Trophoblast cell (in vitro differentiated cells and primary cell): Measurements from ENCODE around the gene POLR1G.

Experiments
- DNase-seq, 2 donors: peaks; one replicate each; pipeline ENCODE4 v3.0.0-alpha.2; 2016
- H2AFZ ChIP-seq: 2 replicates; pipeline ENCODE4 v1.6.1; 2013; ENCODE audit warnings: low read length, moderate library complexity, mild to moderate bottlenecking; ENCODE audit not compliant: insufficient read depth, poor library complexity
- H2AK5ac ChIP-seq: 2 replicates; pipeline ENCODE4 v1.6.1; 2013; ENCODE audit warnings: mild to moderate bottlenecking, low read length
- H2BK120ac ChIP-seq: 2 replicates; pipeline ENCODE4 v1.6.1; 2013; ENCODE audit warnings: low read length, mild to moderate bottlenecking, moderate library complexity; ENCODE audit not compliant: insufficient read depth, poor library complexity
- H2BK12ac ChIP-seq: 2 replicates; pipeline ENCODE4 v1.6.1; 2013; ENCODE audit warnings: mild to moderate bottlenecking, low read length, moderate library complexity
- H2BK5ac ChIP-seq: 2 replicates; pipeline ENCODE4 v1.6.1; 2013; ENCODE audit warnings: low read length, low read depth, moderate library complexity, mild to moderate bottlenecking; ENCODE audit not compliant: poor library complexity
- H3K14ac ChIP-seq: 2 replicates; pipeline ENCODE4 v1.6.1; 2013; ENCODE audit warnings: mild to moderate bottlenecking, low read length
- H3K18ac ChIP-seq: 2 replicates; pipeline ENCODE4 v1.6.1; 2013; ENCODE audit warnings: mild to moderate bottlenecking, low read length
- H3K23ac ChIP-seq: 2 replicates; pipeline ENCODE4 v1.6.1; 2013; ENCODE audit warnings: low read length
- H3K27ac ChIP-seq: 2 replicates; pipeline ENCODE4 v1.5.1; 2013; ENCODE audit warnings: low read depth, mild to moderate bottlenecking, inconsistent platforms, low read length, moderate library complexity
- H3K27me3 ChIP-seq: 2 replicates; pipeline ENCODE4 v1.6.1; 2013; ENCODE audit warnings: inconsistent platforms, mild to moderate bottlenecking, low read length, moderate library complexity; ENCODE audit not compliant: insufficient read depth
- H3K36me3 ChIP-seq, 2 experiments: 1 replicate in 1 of 2; 2 replicates in 1 of 2; pipeline ENCODE4 v1.6.1; 2013; ENCODE audit warnings: low read length in 2 of 2, mild to moderate bottlenecking in 2 of 2, moderate library complexity in 1 of 2; ENCODE audit not compliant: insufficient read depth in 2 of 2, control insufficient read depth in 1 of 2
- H3K4ac ChIP-seq: 2 replicates; pipeline ENCODE4 v1.6.1; 2013; ENCODE audit warnings: low read depth, mild to moderate bottlenecking, low read length, moderate library complexity
- H3K4me1 ChIP-seq, 2 experiments: 1 replicate in 1 of 2; 2 replicates in 1 of 2; pipeline ENCODE4 v1.6.1; 2013; ENCODE audit warnings: low read length in 2 of 2, mild to moderate bottlenecking in 2 of 2, moderate library complexity in 1 of 2; ENCODE audit not compliant: insufficient read depth in 2 of 2, control insufficient read depth in 1 of 2
- H3K4me2 ChIP-seq: 2 replicates; pipeline ENCODE4 v1.6.1; 2013; ENCODE audit warnings: inconsistent platforms, mild to moderate bottlenecking, low read length, moderate library complexity
- H3K4me3 ChIP-seq: 2 replicates; pipeline ENCODE4 v1.5.1; 2013; ENCODE audit warnings: mild to moderate bottlenecking, low read depth, low read length, inconsistent platforms
- H3K79me1 ChIP-seq: one replicate; pipeline ENCODE4 v1.6.1; 2013; ENCODE audit warnings: low read length
- H3K79me2 ChIP-seq: 2 replicates; pipeline ENCODE4 v1.6.1; 2013; ENCODE audit warnings: low read length, mild to moderate bottlenecking; ENCODE audit not compliant: control insufficient read depth, insufficient read depth, poor library complexity
- H3K9ac ChIP-seq: 2 replicates; pipeline ENCODE4 v1.6.1; 2013; ENCODE audit warnings: mild to moderate bottlenecking, low read length
- H3K9me3 ChIP-seq: 2 replicates; pipeline ENCODE4 v1.6.1; 2013; ENCODE audit warnings: low read depth, mild to moderate bottlenecking, control low read depth, inconsistent platforms, low read length; ENCODE audit not compliant: insufficient read depth
- H4K12ac ChIP-seq: 2 replicates; pipeline ENCODE4 v1.6.1; 2013; ENCODE audit warnings: low read depth, mild to moderate bottlenecking, low read length, moderate library complexity
- H4K8ac ChIP-seq: 2 replicates; pipeline ENCODE4 v1.6.1; 2013; ENCODE audit warnings: low read depth, mild to moderate bottlenecking, low read length, moderate library complexity
- H4K91ac ChIP-seq: one replicate; pipeline ENCODE4 v1.6.1; 2013; ENCODE audit warnings: low read depth, mild to moderate bottlenecking, low read length, moderate library complexity
- WGBS: extraction: QIAGEN DNeasy Blood & Tissue Kit; methylation state at CpG from one replicate; pipeline ENCODE4 v1.1.7; 2013; ENCODE audit warnings: missing lambda C conversion rate; ENCODE audit not compliant: insufficient read length, insufficient coverage; ENCODE audit errors: extremely low coverage; 5-methylcytosine and 5-hydroxymethylcytosine counted together

The POLR1G gene

GRCh38 chr19:45380107-45380506, 26.3 kb upstream of the POLR1G start:
- no peak overlapping the region for H4K12ac ChIP-seq
- H3K18ac ChIP-seq, result no peak overlapping the region
- no peak for DNase-seq

GRCh38 chr19:45382426-45382825, 24.0 kb upstream of the POLR1G start:
- H3K4ac ChIP-seq, result no peak overlapping the region
- no peak overlapping the region for H3K18ac ChIP-seq
- H3K4me1 ChIP-seq, result no peaks in the 10 kb centered on the region
- H4K8ac ChIP-seq, result no peak overlapping the region
- no peaks in the 10 kb centered on the region for H3K79me2 ChIP-seq
- H3K36me3 ChIP-seq, result peaks cover 29 to 41% of the 10 kb centered on the region in 2 experiments
- no peak overlapping the region for H3K23ac ChIP-seq
- no peak overlapping the region for H2AK5ac ChIP-seq
- H3K14ac ChIP-seq, result no peak overlapping the region
- no peaks in the 10 kb centered on the region for H3K79me1 ChIP-seq
- DNase-seq, result no peak
- WGBS, result no CpG with 5 or more reads among the region's 29 CpGs
- no peak overlapping the region for H2BK12ac ChIP-seq
- H2BK5ac ChIP-seq, result no peak overlapping the region
- no peak overlapping the region for H3K9ac ChIP-seq
- no peak overlapping the region for H3K27ac ChIP-seq
- no peak overlapping the region for H4K91ac ChIP-seq
- H3K4me3 ChIP-seq, result no peak overlapping the region
- H3K4me2 ChIP-seq, result no peak overlapping the region
- H2AFZ ChIP-seq, result no peak overlapping the region
- H4K12ac ChIP-seq, result no peak overlapping the region
- H3K27me3 ChIP-seq, result no peaks in the 10 kb centered on the region
- no peaks in the 10 kb centered on the region for H3K9me3 ChIP-seq
- no peak overlapping the region for H2BK120ac ChIP-seq

More at GRCh38 chr19:45380107-45380506, 26.3 kb upstream of the POLR1G start:
- H3K9me3 ChIP-seq, result no peaks in the 10 kb centered on the region
- H2BK5ac ChIP-seq, result no peak overlapping the region
- no peak overlapping the region for H3K14ac ChIP-seq
- no peak overlapping the region for H2BK120ac ChIP-seq
- H2AK5ac ChIP-seq, result no peak overlapping the region
- H3K4me3 ChIP-seq, result no peak overlapping the region
- no peak overlapping the region for H3K4ac ChIP-seq
- no CpG with 5 or more reads among the region's 1 CpG for WGBS
- H3K79me2 ChIP-seq, result no peaks in the 10 kb centered on the region
- H3K36me3 ChIP-seq, result peaks cover 22 to 33% of the 10 kb centered on the region in 2 experiments
- no peak overlapping the region for H3K9ac ChIP-seq
- H3K27ac ChIP-seq, result no peak overlapping the region
- peaks cover 0 to 4% of the 10 kb centered on the region in 2 experiments for H3K4me1 ChIP-seq
- no peak overlapping the region for H3K4me2 ChIP-seq
- no peaks in the 10 kb centered on the region for H3K27me3 ChIP-seq
- no peak overlapping the region for H4K8ac ChIP-seq
- no peak overlapping the region for H3K23ac ChIP-seq
- H2BK12ac ChIP-seq, result no peak overlapping the region
- no peak overlapping the region for H4K91ac ChIP-seq
- H2AFZ ChIP-seq, result no peak overlapping the region
- peaks cover 3% of the 10 kb centered on the region for H3K79me1 ChIP-seq

GRCh38 chr19:45385392-45386221, 20.8 kb upstream of the POLR1G start:
- H4K91ac ChIP-seq, result no peak overlapping the region
- H2BK5ac ChIP-seq, result no peak overlapping the region
- no peak overlapping the region for H3K4me3 ChIP-seq
- DNase-seq, result no peak
- H2AK5ac ChIP-seq, result no peak overlapping the region
- H3K14ac ChIP-seq, result no peak overlapping the region
- H2BK120ac ChIP-seq, result no peak overlapping the region
- no peaks in the 10 kb centered on the region for H3K9me3 ChIP-seq
- no peak overlapping the region for H3K23ac ChIP-seq
- H3K27me3 ChIP-seq, result no peaks in the 10 kb centered on the region
- no peak overlapping the region for H2BK12ac ChIP-seq
- no peak overlapping the region for H3K27ac ChIP-seq
- WGBS, result no CpG with 5 or more reads among the region's 75 CpGs
- H3K4me2 ChIP-seq, result no peak overlapping the region
- H3K79me2 ChIP-seq, result no peaks in the 10 kb centered on the region
- H3K79me1 ChIP-seq, result no peaks in the 10 kb centered on the region
- peaks cover 29 to 34% of the 10 kb centered on the region in 2 experiments for H3K36me3 ChIP-seq
- H3K4me1 ChIP-seq, result no peaks in the 10 kb centered on the region
- no peak overlapping the region for H4K12ac ChIP-seq
- peak overlapping the region; percentile 11 for H2AFZ ChIP-seq
- H4K8ac ChIP-seq, result no peak overlapping the region
- H3K4ac ChIP-seq, result no peak overlapping the region
- H3K18ac ChIP-seq, result no peak overlapping the region
- H3K9ac ChIP-seq, result no peak overlapping the region

GRCh38 chr19:45391346-45391745, 15.1 kb upstream of the POLR1G start:
- no peak overlapping the region for H3K23ac ChIP-seq
- no peak for DNase-seq
- no peak overlapping the region for H4K12ac ChIP-seq
- H3K36me3 ChIP-seq, result peaks cover 42 to 50% of the 10 kb centered on the region in 2 experiments
- H3K9ac ChIP-seq, result no peak overlapping the region
- no peaks in the 10 kb centered on the region for H3K4me1 ChIP-seq
- no peaks in the 10 kb centered on the region for H3K27me3 ChIP-seq
- no peak overlapping the region for H3K18ac ChIP-seq
- H2AFZ ChIP-seq, result no peak overlapping the region
- H4K8ac ChIP-seq, result no peak overlapping the region
- no peak overlapping the region for H3K4me2 ChIP-seq
- H3K79me2 ChIP-seq, result no peaks in the 10 kb centered on the region
- no peak overlapping the region for H3K4ac ChIP-seq
- H3K14ac ChIP-seq, result no peak overlapping the region
- no peak overlapping the region for H4K91ac ChIP-seq
- H2AK5ac ChIP-seq, result no peak overlapping the region
- peaks cover 2% of the 10 kb centered on the region for H3K9me3 ChIP-seq
- no peak overlapping the region for H2BK12ac ChIP-seq
- WGBS, result no CpG with 5 or more reads among the region's 3 CpGs
- no peak overlapping the region for H2BK120ac ChIP-seq
- H3K79me1 ChIP-seq, result no peaks in the 10 kb centered on the region
- no peak overlapping the region for H3K27ac ChIP-seq
- H2BK5ac ChIP-seq, result no peak overlapping the region
- H3K4me3 ChIP-seq, result no peak overlapping the region
